ENCODE data around the gene ZNF592.
"Not testable (repeated sequence)": the region's sequence is repeated elsewhere in the genome, so short reads cannot be mapped to it uniquely, and the experiment has no call there.

Gene ZNF592

GRCh38 chr15:84725001-84725491, 23.3 kb upstream of the ZNF592 start:
- Histone ChIP-seq H3K4me3 (ENCODE audit: low read depth in 1 of 2, low read length in 2 of 2) (no peak overlapping the region), H3K36me3 (ENCODE audit: control insufficient read depth in 1 of 2, insufficient read depth in 2 of 2, low read length in 2 of 2) (no peaks in the 10 kb centered on the region), H3K27me3 (ENCODE audit: low read depth, low read length) (no peaks in the 10 kb centered on the region), H3K4me1 (ENCODE audit: control insufficient read depth in 1 of 2, insufficient read depth in 2 of 2, low read length in 2 of 2) (no peaks in the 10 kb centered on the region), H3K27ac (ENCODE audit: low read length) (peak overlapping the region; percentile 52), H3K9me3 (ENCODE audit: control insufficient read depth in 1 of 2, low read length in 2 of 2) (no peaks in the 10 kb centered on the region)

GRCh38 chr15:84727429-84727828, 21.0 kb upstream of the ZNF592 start:
- Histone ChIP-seq H3K4me1 (ENCODE audit: control insufficient read depth in 1 of 2, insufficient read depth in 2 of 2, low read length in 2 of 2) (no peaks in the 10 kb centered on the region), H3K27ac (ENCODE audit: low read length) (no peak overlapping the region), H3K4me3 (ENCODE audit: low read depth in 1 of 2, low read length in 2 of 2) (no peak overlapping the region), H3K27me3 (ENCODE audit: low read depth, low read length) (no peaks in the 10 kb centered on the region), H3K36me3 (ENCODE audit: control insufficient read depth in 1 of 2, insufficient read depth in 2 of 2, low read length in 2 of 2) (no peaks in the 10 kb centered on the region), H3K9me3 (ENCODE audit: control insufficient read depth in 1 of 2, low read length in 2 of 2) (no peaks in the 10 kb centered on the region)

GRCh38 chr15:84731774-84732173, 16.6 kb upstream of the ZNF592 start:
- no peaks in the 10 kb centered on the region for H3K9me3 ChIP-seq (ENCODE audit: control insufficient read depth in 1 of 2, low read length in 2 of 2)
- H3K27ac ChIP-seq (ENCODE audit: low read length): no peak overlapping the region
- H3K36me3 ChIP-seq (ENCODE audit: control insufficient read depth in 1 of 2, insufficient read depth in 2 of 2, low read length in 2 of 2): no peaks in the 10 kb centered on the region
- no peaks in the 10 kb centered on the region for H3K27me3 ChIP-seq (ENCODE audit: low read depth, low read length)
- no peaks in the 10 kb centered on the region for H3K4me1 ChIP-seq (ENCODE audit: control insufficient read depth in 1 of 2, insufficient read depth in 2 of 2, low read length in 2 of 2)
- H3K4me3 ChIP-seq (ENCODE audit: low read depth in 1 of 2, low read length in 2 of 2): no peak overlapping the region

GRCh38 chr15:84734794-84735479, 13.5 kb upstream of the ZNF592 start:
- H3K36me3 ChIP-seq (ENCODE audit: control insufficient read depth in 1 of 2, insufficient read depth in 2 of 2, low read length in 2 of 2): no peaks in the 10 kb centered on the region
- no peaks in the 10 kb centered on the region for H3K9me3 ChIP-seq (ENCODE audit: control insufficient read depth in 1 of 2, low read length in 2 of 2)
- H3K4me1 ChIP-seq (ENCODE audit: control insufficient read depth in 1 of 2, insufficient read depth in 2 of 2, low read length in 2 of 2): no peaks in the 10 kb centered on the region
- peak overlapping the region; percentile 72 for H3K27ac ChIP-seq (ENCODE audit: low read length)
- no peaks in the 10 kb centered on the region for H3K27me3 ChIP-seq (ENCODE audit: low read depth, low read length)
- H3K4me3 ChIP-seq (ENCODE audit: low read depth in 1 of 2, low read length in 2 of 2): peak overlapping the region in 1 of 2 donors; percentile 17

DNA sequence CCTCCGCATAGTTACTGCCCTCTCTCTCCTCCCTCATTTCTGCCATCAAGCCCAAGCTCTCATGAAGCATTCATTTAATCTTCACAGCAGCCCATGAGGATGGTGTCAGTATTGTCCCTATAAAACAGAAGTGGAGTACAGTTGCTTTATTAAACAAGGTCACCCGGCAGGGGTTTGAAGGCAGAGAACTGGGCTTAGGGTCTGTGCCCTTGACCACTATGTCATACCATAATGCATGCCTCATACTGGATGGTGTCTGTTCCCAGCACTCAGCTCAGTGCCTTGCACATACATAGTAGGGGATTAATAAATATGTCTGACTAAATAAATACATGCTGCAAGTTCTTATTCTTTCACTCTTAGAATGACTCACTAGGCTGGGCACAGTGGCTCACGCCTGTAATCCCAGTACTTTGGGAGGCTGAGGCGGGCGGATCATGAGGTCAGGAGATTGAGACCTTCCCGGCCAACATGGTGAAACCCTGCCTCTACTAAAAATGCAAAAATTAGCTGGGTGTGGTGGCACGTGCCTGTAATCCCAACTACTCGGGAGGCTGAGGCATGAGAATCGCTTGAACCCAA, 12.8 kb upstream of the ZNF592 start:
- H3K4me1 ChIP-seq (ENCODE audit: control insufficient read depth in 1 of 2, insufficient read depth in 2 of 2, low read length in 2 of 2); H3K36me3 ChIP-seq (ENCODE audit: control insufficient read depth in 1 of 2, insufficient read depth in 2 of 2, low read length in 2 of 2); H3K9me3 ChIP-seq (ENCODE audit: control insufficient read depth in 1 of 2, low read length in 2 of 2); H3K27me3 ChIP-seq (ENCODE audit: low read depth, low read length): not testable (repeated sequence)
- Histone ChIP-seq H3K4me3 (ENCODE audit: low read depth in 1 of 2, low read length in 2 of 2) (peak overlapping the region in 1 of 2 donors; percentile 17), H3K27ac (ENCODE audit: low read length) (peak overlapping the region; percentile 72)

DNA sequence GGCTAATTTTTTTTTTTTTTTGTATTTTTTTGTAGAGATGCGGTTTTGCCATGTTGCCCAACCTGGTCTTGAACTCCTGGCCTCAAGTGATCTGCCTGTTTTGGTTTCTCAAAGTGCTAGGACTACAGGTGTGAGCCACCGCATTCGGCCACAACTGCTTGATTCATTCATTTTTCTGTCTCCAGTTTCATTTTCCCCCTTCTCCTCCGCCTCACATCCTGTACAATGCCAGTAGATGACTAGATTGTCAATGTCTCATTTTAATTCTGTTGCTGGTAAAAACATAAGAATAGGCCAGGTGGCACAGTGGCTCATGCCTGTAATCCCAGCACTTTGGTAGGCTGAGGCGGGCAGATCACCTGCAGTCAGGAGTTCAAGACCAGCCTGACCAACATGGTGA, 12.0 kb upstream of the ZNF592 start:
- Histone ChIP-seq H3K4me3 (ENCODE audit: low read depth in 1 of 2, low read length in 2 of 2) (no peak overlapping the region), H3K9me3 (ENCODE audit: control insufficient read depth in 1 of 2, low read length in 2 of 2) (no peaks in the 10 kb centered on the region), H3K4me1 (ENCODE audit: control insufficient read depth in 1 of 2, insufficient read depth in 2 of 2, low read length in 2 of 2) (no peaks in the 10 kb centered on the region), H3K36me3 (ENCODE audit: control insufficient read depth in 1 of 2, insufficient read depth in 2 of 2, low read length in 2 of 2) (no peaks in the 10 kb centered on the region), H3K27ac (ENCODE audit: low read length) (no peak overlapping the region), H3K27me3 (ENCODE audit: low read depth, low read length) (no peaks in the 10 kb centered on the region)

DNA sequence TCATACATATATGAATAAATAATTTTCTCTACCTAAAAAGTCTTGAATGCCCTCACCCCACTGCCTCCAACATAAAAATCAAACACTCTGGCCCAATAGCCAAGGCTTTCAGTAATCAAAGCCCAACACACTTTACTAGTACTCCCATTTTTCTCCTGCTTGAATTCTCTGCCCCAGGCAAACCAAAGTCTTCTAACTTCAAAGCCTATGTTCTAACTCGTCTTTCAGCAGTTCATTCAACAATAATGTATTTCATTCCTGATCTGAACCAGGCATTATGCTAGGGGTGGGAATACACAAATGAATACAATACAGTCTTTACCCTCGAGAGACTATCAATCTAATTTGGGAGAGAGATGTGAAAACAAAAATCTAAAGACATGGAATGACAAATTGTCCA, 11.4 kb upstream of the ZNF592 start:
- Histone ChIP-seq H3K27ac (ENCODE audit: low read length) (no peak overlapping the region), H3K36me3 (ENCODE audit: control insufficient read depth in 1 of 2, insufficient read depth in 2 of 2, low read length in 2 of 2) (no peaks in the 10 kb centered on the region), H3K4me3 (ENCODE audit: low read depth in 1 of 2, low read length in 2 of 2) (no peak overlapping the region), H3K4me1 (ENCODE audit: control insufficient read depth in 1 of 2, insufficient read depth in 2 of 2, low read length in 2 of 2) (no peaks in the 10 kb centered on the region), H3K27me3 (ENCODE audit: low read depth, low read length) (no peaks in the 10 kb centered on the region), H3K9me3 (ENCODE audit: control insufficient read depth in 1 of 2, low read length in 2 of 2) (no peaks in the 10 kb centered on the region)

GRCh38 chr15:84740691-84741090, 7.7 kb upstream of the ZNF592 start:
- Histone ChIP-seq H3K36me3 (ENCODE audit: control insufficient read depth in 1 of 2, insufficient read depth in 2 of 2, low read length in 2 of 2) (no peaks in the 10 kb centered on the region), H3K4me3 (ENCODE audit: low read depth in 1 of 2, low read length in 2 of 2) (no peak overlapping the region), H3K9me3 (ENCODE audit: control insufficient read depth in 1 of 2, low read length in 2 of 2) (no peaks in the 10 kb centered on the region), H3K27ac (ENCODE audit: low read length) (peak overlapping the region; percentile 18), H3K4me1 (ENCODE audit: control insufficient read depth in 1 of 2, insufficient read depth in 2 of 2, low read length in 2 of 2) (no peaks in the 10 kb centered on the region), H3K27me3 (ENCODE audit: low read depth, low read length) (no peaks in the 10 kb centered on the region)

GRCh38 chr15:84741121-84741520, 7.3 kb upstream of the ZNF592 start:
- no peaks in the 10 kb centered on the region for H3K27me3 ChIP-seq (ENCODE audit: low read depth, low read length)
- no peaks in the 10 kb centered on the region for H3K4me1 ChIP-seq (ENCODE audit: control insufficient read depth in 1 of 2, insufficient read depth in 2 of 2, low read length in 2 of 2)
- H3K4me3 ChIP-seq (ENCODE audit: low read depth in 1 of 2, low read length in 2 of 2): no peak overlapping the region
- no peaks in the 10 kb centered on the region for H3K9me3 ChIP-seq (ENCODE audit: control insufficient read depth in 1 of 2, low read length in 2 of 2)
- peak overlapping the region; percentile 18 for H3K27ac ChIP-seq (ENCODE audit: low read length)
- H3K36me3 ChIP-seq (ENCODE audit: control insufficient read depth in 1 of 2, insufficient read depth in 2 of 2, low read length in 2 of 2): no peaks in the 10 kb centered on the region

DNA sequence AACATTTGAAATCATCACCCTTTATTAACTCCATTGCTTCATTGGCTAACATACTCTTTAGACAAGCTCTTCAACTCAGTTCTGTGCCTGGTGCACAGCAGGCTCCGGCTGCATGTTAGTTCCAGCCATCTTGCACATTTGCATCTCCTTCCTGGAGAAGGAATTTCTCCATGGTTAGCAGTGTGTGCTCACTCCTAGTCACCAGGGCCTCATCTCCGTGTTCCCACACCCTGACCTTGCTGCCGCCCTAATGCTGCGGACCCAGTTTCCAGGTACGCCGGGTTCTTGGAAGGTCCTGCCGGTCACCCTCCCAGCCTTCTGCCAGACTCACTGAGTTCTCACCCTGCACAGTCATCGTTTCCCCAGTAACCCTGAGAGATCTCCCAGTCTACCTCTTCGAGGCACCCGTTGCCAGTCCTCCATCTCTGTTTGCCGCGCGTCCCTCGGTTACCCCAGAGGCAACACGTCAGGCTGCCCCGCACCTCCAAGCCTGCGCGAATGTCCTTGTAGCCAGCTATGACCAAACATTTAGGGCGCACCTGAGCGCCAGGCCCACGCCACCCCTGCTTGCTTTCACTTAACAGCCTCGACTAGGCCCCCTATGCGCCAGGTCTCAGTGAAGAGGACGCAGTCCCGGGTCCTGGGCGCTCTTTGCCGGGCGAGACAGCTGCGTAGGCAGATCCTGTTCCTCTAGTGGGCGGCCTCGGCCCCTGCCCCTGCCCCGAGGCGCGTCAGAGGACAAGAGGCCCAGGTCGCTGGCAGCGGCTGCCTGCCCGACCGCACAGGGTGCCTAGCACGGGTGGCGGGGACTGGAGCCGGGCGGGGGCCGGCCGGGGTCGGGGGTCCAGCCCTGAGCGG, 747 bp upstream of the ZNF592 start:
- no peaks in the 10 kb centered on the region for H3K9me3 ChIP-seq (ENCODE audit: control insufficient read depth in 1 of 2, low read length in 2 of 2)
- peaks cover 9 to 29% of the 10 kb centered on the region in 2 donors for H3K4me1 ChIP-seq (ENCODE audit: control insufficient read depth in 1 of 2, insufficient read depth in 2 of 2, low read length in 2 of 2)

More for the DNA sequence above, 747 bp upstream of the ZNF592 start:
- no peaks in the 10 kb centered on the region for H3K36me3 ChIP-seq (ENCODE audit: control insufficient read depth in 1 of 2, insufficient read depth in 2 of 2, low read length in 2 of 2)
- H3K27me3 ChIP-seq (ENCODE audit: low read depth, low read length): no peaks in the 10 kb centered on the region
- peak overlapping the region; percentile 97 for H3K27ac ChIP-seq (ENCODE audit: low read length)
- H3K4me3 ChIP-seq (ENCODE audit: low read depth in 1 of 2, low read length in 2 of 2): peak overlapping the region; percentile 71 to 78

Data from muscle layer of duodenum (tissue), 2 donors.